ENCODE results near the gene ZBTB39. TPM values are rescaled to one million over a fixed set of nuclear protein-coding genes. Genes with fewer than 3 reads are reported as not detected.
A peak's percentile ranks its signal among the peaks of the same experiment; 100 is the strongest.

ZBTB39 gene
- total and polyA plus RNA-seq, 2 of the 13 experiments (the other 11 are each of a cell fraction or from before 2014, with no cell fraction given), result 6.5 to 6.9 TPM

- TF ChIP-seq STAT6 (CRISPR knock-in tag; IDR thresholded peaks at IDR 0.05; ENCODE audit: borderline replicate concordance) (no peak), ATF3 (CRISPR knock-in tag; IDR thresholded peaks at IDR 0.05) (0 out of 2 replicates have a peak, but pooled peaks have one; percentile 16), PAXIP1 (CRISPR knock-in tag; conservative IDR thresholded peaks at IDR 0.05) (peak; percentile 37; the same call in 1 of the 2 replicates), ZNF597 (CRISPR knock-in tag; IDR thresholded peaks at IDR 0.05) (no peak), ZSCAN9 (CRISPR knock-in tag; IDR thresholded peaks at IDR 0.05; ENCODE audit: borderline replicate concordance) (peak; percentile 66; the same call in 1 of the 2 replicates), ZNF569 (CRISPR knock-in tag; IDR thresholded peaks at IDR 0.05; ENCODE audit: borderline replicate concordance) (no peak), MIER2 (CRISPR knock-in tag; IDR thresholded peaks at IDR 0.05) (peak; percentile 96), MLX (CRISPR knock-in tag; IDR thresholded peaks at IDR 0.05) (no peak), GFI1 (CRISPR knock-in tag; IDR thresholded peaks at IDR 0.05; ENCODE audit: borderline replicate concordance) (no peak), ZNF792 (CRISPR knock-in tag; IDR thresholded peaks at IDR 0.05) (0 out of 2 replicates have a peak, but pooled peaks have one; percentile 25), KDM1A (CRISPR knock-in tag; IDR thresholded peaks at IDR 0.05) (no peak), HOXA9 (CRISPR knock-in tag; IDR thresholded peaks at IDR 0.05; ENCODE audit: borderline replicate concordance) (no peak), ZNF780A (CRISPR knock-in tag; IDR thresholded peaks at IDR 0.05) (0 out of 2 replicates have a peak, but pooled peaks have one; percentile 49), PHF5A (CRISPR knock-in tag; IDR thresholded peaks at IDR 0.05; ENCODE audit: low read depth, unreplicated experiment) (no peak), SIN3A (IDR thresholded peaks at IDR 0.05; ENCODE audit: borderline replicate concordance, low read depth, low read length) (peak; percentile 50; the same call in 1 of the 2 replicates), LRRFIP1 (CRISPR knock-in tag; conservative IDR thresholded peaks at IDR 0.05) (no peak), RXRA (CRISPR knock-in tag; IDR thresholded peaks at IDR 0.05) (no peak), ZNF333 (CRISPR knock-in tag; IDR thresholded peaks at IDR 0.05; ENCODE audit: borderline replicate concordance) (no peak), EP300 (IDR thresholded peaks at IDR 0.05; ENCODE audit: low read depth in 2 of 2, low read length in 2 of 2) (no peak), EP300 (CRISPR knock-in tag; IDR thresholded peaks at IDR 0.05; ENCODE audit: borderline replicate concordance) (no peak)
These were observed 43.5 kb upstream of the ZBTB39 start, which contains the start of gene MYO1A (continued) for GRCh38 chr12:57049890-57050289.
